ENCODE data around the gene TAF1A. TPM values are rescaled to one million over a fixed set of nuclear protein-coding genes. Genes with fewer than 3 reads are reported as not detected.

Gene TAF1A
- total RNA-seq, 1 donor from 2014 or later, result 17.9 TPM

DNA sequence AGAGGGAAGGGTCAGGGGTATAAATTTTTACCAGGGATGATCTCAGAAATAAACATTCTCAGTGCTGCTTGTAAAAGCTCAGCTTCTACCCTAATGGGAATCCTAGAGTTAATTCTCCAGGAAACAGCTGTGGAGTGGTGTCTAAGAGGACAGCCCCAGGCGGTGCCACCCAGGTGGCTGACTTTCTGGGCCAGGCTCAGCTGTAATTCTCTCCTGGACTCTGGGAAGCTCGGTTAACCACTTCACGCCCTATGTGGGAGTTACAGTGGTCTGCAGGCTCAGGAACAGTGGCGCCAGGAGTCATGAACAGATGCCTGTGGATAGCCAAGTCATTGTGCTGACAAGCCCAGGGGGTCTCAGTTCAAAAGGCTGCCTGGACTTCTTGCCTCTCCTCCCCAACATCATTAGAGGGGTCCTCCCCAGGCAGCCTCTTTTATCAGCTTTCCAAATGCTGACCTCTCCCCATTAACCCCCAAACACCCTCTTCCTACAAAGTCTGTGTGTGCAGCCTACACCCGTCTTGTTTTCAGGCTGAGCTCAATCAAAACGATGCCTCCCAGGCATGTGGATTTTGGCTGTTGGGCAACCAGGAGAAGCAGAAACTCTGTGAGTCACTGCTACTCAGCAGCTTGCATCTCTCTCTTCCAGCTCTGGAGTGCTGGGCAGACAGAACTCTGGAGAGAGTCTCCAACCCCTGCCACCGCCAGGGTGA, 43.0 kb downstream of the TAF1A start:
- no peaks in the 10 kb centered on the region for H3K36me3 Mint-ChIP-seq (ENCODE audit: low read depth)
- no peaks in the 10 kb centered on the region for H3K4me1 Mint-ChIP-seq (ENCODE audit: low read depth)
- no peak for DNase-seq (ENCODE audit: low spot score)
- intact Hi-C loops (cut with micrococcal nuclease), result no loop called here
- H3K9me3 Mint-ChIP-seq, result no peaks in the 10 kb centered on the region
- no peak overlapping the region for H3K27ac Mint-ChIP-seq
- peaks cover 17% of the 10 kb centered on the region for H3K27me3 Mint-ChIP-seq (ENCODE audit: low read depth)
- no peak overlapping the region for H3K4me3 Mint-ChIP-seq (ENCODE audit: low read depth)

DNA sequence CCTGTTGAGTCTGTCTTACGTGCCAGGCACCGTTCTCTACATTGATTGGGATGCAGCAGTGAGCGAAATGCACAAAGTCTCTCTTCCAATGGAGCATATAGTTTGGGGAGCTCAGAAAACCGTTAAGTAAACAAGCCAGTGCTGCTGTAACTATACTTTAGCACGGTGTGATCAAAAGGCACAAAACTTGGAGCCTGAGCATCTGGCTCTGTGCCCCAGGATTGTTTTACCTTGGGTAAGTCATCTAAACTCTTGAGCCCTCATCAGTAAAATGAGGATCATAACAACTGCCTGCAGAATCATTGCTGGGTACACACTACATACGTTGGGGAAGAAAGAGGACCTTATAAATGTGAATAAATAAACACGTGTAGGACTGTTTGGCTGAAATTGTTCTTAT, 43.6 kb downstream of the TAF1A start:
- H3K27me3 Mint-ChIP-seq (ENCODE audit: low read depth), result peaks cover 17% of the 10 kb centered on the region
- H3K4me1 Mint-ChIP-seq (ENCODE audit: low read depth), result no peaks in the 10 kb centered on the region
- H3K9me3 Mint-ChIP-seq, result no peaks in the 10 kb centered on the region
- no peaks in the 10 kb centered on the region for H3K36me3 Mint-ChIP-seq (ENCODE audit: low read depth)
- DNase-seq (ENCODE audit: low spot score), result no peak
- H3K4me3 Mint-ChIP-seq (ENCODE audit: low read depth), result no peak overlapping the region
- H3K27ac Mint-ChIP-seq, result no peak overlapping the region
- intact Hi-C loops (cut with micrococcal nuclease), result no loop called here

DNA sequence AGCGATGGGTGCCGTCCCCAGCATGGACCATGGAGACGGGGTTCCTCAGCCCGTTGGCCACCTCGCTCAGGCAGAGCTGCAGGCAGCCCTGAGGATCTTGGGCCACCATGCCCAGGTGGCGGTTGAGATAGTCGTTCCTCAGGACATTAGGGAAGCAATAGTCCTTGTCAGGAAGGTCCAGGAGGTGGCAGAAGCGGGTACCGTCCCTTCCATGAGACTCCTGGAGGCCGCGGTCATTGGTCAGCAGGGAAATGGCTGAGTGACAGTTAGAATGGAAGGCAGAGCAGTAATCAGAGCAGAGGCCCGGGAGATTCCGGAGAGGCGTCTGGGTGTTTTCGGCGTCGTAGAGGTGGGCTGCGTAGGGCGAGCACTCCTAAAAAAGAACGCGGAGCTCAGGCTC, 45.9 kb downstream of the TAF1A start:
- H3K27ac Mint-ChIP-seq, result no peak overlapping the region
- DNase-seq (ENCODE audit: low spot score), result no peak
- no peaks in the 10 kb centered on the region for H3K4me1 Mint-ChIP-seq (ENCODE audit: low read depth)
- peaks cover 17% of the 10 kb centered on the region for H3K27me3 Mint-ChIP-seq (ENCODE audit: low read depth)
- H3K4me3 Mint-ChIP-seq (ENCODE audit: low read depth), result no peak overlapping the region
- no peaks in the 10 kb centered on the region for H3K36me3 Mint-ChIP-seq (ENCODE audit: low read depth)
- H3K9me3 Mint-ChIP-seq, result no peaks in the 10 kb centered on the region
- intact Hi-C loops (cut with micrococcal nuclease), result no loop called here

DNA sequence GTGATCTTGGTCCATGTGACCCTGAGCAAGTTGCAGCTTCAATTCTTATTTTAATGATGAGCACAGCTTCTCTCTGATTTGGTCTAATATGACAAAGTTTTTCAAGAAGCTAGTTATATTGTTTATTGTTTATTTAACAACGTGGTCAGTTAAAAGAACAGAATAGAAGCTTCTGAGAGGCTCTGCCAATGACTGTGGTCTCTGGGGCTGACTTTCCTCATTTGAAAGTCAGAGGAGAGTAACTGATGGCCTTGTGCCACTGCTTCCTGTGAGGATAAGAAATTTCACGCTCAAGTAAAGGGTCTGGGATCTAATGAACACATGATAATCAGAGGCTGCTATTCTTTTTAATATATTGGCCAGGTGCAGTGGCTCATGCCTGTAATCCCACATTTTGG, 49.1 kb downstream of the TAF1A start:
- no peak overlapping the region for H3K4me3 Mint-ChIP-seq (ENCODE audit: low read depth)
- no peak overlapping the region for H3K27ac Mint-ChIP-seq
- no peaks in the 10 kb centered on the region for H3K36me3 Mint-ChIP-seq (ENCODE audit: low read depth)
- no peaks in the 10 kb centered on the region for H3K9me3 Mint-ChIP-seq
- H3K27me3 Mint-ChIP-seq (ENCODE audit: low read depth), result peaks cover 12% of the 10 kb centered on the region
- no peak for DNase-seq (ENCODE audit: low spot score)
- intact Hi-C loops (cut with micrococcal nuclease), result no loop called here
- H3K4me1 Mint-ChIP-seq (ENCODE audit: low read depth), result no peaks in the 10 kb centered on the region

DNA sequence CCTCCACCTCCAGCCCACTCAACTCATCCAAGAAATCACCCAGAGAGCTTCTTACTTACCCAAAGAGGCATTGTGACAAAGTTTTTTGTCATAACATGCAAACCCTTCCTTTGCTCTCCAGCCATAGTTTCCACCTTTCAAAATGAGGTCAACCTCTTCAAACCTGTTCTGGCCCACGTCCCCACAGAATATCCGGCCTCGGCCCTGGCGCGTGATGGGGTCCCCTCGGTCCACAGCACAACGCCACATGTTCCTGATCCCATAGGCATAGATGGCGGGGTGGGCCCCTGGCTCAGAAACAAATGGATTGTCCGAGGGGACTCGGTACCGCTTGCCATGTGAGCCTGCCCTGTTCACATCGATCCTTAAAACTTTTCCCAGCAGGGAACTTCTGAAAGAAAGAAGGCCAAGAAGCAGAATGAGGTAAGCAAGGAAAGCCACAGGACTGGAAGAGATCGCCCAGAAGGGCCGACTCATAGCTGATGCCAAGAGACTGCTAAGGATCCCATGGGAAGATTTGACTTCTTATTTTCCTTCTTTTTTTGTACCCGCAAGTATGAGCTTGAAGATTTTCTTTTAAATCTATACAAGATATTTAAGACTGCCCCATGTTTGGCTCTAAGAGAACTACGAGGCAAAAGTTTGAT, 49.7 kb downstream of the TAF1A start:
- no peak overlapping the region for H3K4me3 Mint-ChIP-seq (ENCODE audit: low read depth)
- no peaks in the 10 kb centered on the region for H3K9me3 Mint-ChIP-seq
- intact Hi-C loops (cut with micrococcal nuclease), result no loop called here
- no peak overlapping the region for H3K27ac Mint-ChIP-seq
- H3K36me3 Mint-ChIP-seq (ENCODE audit: low read depth), result no peaks in the 10 kb centered on the region
- DNase-seq (ENCODE audit: low spot score), result no peak
- H3K4me1 Mint-ChIP-seq (ENCODE audit: low read depth), result no peaks in the 10 kb centered on the region
- H3K27me3 Mint-ChIP-seq (ENCODE audit: low read depth), result peaks cover 10% of the 10 kb centered on the region

DNA sequence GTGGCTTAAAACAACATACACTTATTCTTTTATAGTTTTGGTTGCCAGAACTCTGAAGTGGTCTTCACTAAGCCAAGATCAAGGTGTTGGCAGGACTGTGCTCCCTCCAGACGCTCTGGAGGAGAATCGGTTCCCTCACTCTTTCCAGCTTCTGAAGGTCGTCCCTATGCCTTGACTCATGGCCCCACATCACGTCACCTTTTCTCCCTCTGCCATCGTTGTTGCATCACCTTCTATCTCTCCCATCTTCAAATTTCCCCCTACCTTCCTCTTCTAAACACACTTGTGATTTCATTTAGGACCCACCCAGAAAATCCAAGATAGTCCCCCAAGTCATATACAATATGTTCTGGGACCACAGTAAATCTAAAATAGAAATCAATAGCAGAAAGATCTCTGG, 54.3 kb downstream of the TAF1A start:
- Mint-ChIP-seq H3K36me3 (ENCODE audit: low read depth) (no peaks in the 10 kb centered on the region), H3K4me1 (ENCODE audit: low read depth) (no peaks in the 10 kb centered on the region), H3K27me3 (ENCODE audit: low read depth) (peaks cover 17% of the 10 kb centered on the region), H3K27ac (no peak overlapping the region), H3K4me3 (ENCODE audit: low read depth) (no peak overlapping the region), H3K9me3 (no peaks in the 10 kb centered on the region)
- DNase-seq (ENCODE audit: low spot score), result no peak
- intact Hi-C loops (cut with micrococcal nuclease), result no loop called here

DNA sequence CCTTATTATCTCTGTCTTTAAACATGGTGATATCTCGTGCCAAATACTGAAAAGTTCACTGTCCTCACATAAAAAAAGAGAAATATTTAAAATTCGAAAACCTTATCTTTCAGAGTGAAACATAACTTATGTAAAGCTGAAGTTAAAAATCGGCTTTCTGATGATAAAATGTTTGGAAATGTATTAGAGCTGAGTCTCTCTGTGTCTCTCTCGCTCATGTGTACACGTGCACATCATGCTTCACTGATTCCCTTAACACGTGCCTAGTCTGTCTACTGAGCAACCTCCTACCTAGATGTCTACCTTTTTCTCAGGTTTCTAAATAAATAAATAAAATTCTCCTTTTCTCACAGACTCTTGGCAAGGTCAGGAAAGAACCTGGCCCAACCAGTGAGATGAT, 58.9 kb downstream of the TAF1A start:
- Mint-ChIP-seq H3K27ac (no peak overlapping the region), H3K36me3 (ENCODE audit: low read depth) (no peaks in the 10 kb centered on the region), H3K27me3 (ENCODE audit: low read depth) (peaks cover 16% of the 10 kb centered on the region), H3K4me1 (ENCODE audit: low read depth) (no peaks in the 10 kb centered on the region), H3K4me3 (ENCODE audit: low read depth) (no peak overlapping the region), H3K9me3 (no peaks in the 10 kb centered on the region)
- DNase-seq (ENCODE audit: low spot score), result no peak
- intact Hi-C loops (cut with micrococcal nuclease), result no loop called here

DNA sequence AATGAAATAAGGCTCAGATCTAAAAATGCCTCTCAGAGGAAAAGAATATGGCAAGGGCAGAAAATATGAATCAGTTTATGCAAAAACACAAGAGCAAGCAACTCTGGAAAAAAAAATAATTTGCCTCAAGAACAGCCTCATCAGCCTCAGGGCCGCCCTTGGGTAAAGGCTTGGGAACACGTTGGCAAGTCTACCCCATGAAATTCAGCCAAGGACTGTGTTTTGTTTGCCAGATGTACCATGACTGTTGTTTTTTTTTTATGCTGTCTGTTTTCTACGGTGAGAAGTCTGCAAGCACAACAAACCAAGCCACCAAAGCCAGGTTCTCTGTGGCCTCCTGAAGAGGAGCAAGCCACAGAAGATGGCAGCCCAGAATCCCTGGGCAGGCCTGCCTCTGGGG, 59.8 kb downstream of the TAF1A start:
- intact Hi-C loops (cut with micrococcal nuclease), result no loop called here
- Mint-ChIP-seq H3K4me1 (ENCODE audit: low read depth) (no peaks in the 10 kb centered on the region), H3K9me3 (no peaks in the 10 kb centered on the region), H3K4me3 (ENCODE audit: low read depth) (no peak overlapping the region), H3K27me3 (ENCODE audit: low read depth) (peaks cover 15% of the 10 kb centered on the region), H3K36me3 (ENCODE audit: low read depth) (no peaks in the 10 kb centered on the region), H3K27ac (no peak overlapping the region)
- DNase-seq (ENCODE audit: low spot score), result no peak

DNA sequence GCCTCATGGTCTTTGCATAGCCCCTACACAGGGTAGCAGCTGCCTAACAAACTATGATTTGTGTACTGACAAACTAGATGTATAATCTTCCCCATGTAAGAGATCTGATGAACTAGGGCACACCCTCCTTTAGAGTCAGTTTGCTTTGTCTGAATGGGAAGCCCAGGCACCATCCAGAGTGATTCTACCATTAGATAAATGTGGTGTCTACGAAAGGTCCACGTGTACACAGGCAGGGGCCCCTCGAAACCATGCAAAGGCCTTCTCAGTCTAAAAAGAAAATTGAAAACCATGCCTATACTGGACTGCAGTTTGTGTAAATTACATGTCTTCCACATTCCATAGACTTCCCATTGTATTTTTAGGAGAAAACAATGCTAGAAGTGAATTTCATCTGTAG, 60.6 kb downstream of the TAF1A start:
- H3K4me1 Mint-ChIP-seq (ENCODE audit: low read depth), result no peaks in the 10 kb centered on the region
- no peak overlapping the region for H3K27ac Mint-ChIP-seq
- DNase-seq (ENCODE audit: low spot score), result no peak
- no peaks in the 10 kb centered on the region for H3K9me3 Mint-ChIP-seq
- intact Hi-C loops (cut with micrococcal nuclease), result no loop called here
- H3K4me3 Mint-ChIP-seq (ENCODE audit: low read depth), result no peak overlapping the region
- H3K36me3 Mint-ChIP-seq (ENCODE audit: low read depth), result no peaks in the 10 kb centered on the region
- peaks cover 15% of the 10 kb centered on the region for H3K27me3 Mint-ChIP-seq (ENCODE audit: low read depth)

DNA sequence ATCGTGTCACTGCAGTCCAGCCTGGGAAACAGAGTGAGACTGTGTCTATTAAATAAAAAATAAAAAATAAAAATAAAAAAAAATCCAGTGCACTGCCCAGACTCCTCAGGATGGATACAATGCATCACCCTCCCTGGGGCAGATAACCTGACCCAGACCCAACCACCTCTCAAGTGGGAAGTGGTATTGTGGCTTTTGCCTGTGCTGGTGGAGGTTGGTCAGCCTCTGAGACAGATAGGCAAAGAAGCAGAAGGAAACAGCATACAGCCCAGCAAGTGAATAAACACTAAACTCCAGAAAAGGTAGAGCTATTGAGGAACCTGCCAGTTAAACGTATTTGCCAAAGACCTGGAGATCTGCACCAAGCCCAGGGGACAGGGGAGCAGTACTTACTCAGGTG, 63.8 kb downstream of the TAF1A start:
- Mint-ChIP-seq H3K9me3 (no peaks in the 10 kb centered on the region), H3K4me3 (ENCODE audit: low read depth) (no peak overlapping the region), H3K27ac (no peak overlapping the region), H3K27me3 (ENCODE audit: low read depth) (peaks cover 9% of the 10 kb centered on the region), H3K4me1 (ENCODE audit: low read depth) (no peaks in the 10 kb centered on the region), H3K36me3 (ENCODE audit: low read depth) (no peaks in the 10 kb centered on the region)
- DNase-seq (ENCODE audit: low spot score), result no peak
- intact Hi-C loops (cut with micrococcal nuclease), result no loop called here

DNA sequence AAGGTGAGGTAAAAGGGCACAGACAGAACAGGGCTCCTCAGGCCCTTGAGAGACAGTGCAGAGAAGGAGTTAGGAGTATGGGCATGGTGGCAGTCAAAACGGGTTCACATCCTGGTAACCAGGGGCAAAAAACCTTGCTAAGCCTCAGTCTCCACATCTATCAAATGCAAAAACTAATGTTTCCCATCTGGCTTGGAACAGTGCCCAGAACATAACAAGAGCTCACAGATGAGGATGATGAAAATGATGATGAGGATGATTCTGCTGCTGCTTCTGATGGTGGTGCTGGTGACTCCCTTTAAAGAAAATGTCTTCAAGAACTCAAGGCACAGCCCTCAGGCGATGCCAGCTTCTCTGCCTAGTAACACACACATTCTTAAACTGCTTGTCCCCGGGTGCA, 65.9 kb downstream of the TAF1A start:
- Mint-ChIP-seq H3K4me3 (ENCODE audit: low read depth) (no peak overlapping the region), H3K27ac (no peak overlapping the region), H3K4me1 (ENCODE audit: low read depth) (no peaks in the 10 kb centered on the region), H3K27me3 (ENCODE audit: low read depth) (peaks cover 8% of the 10 kb centered on the region), H3K9me3 (no peaks in the 10 kb centered on the region), H3K36me3 (ENCODE audit: low read depth) (no peaks in the 10 kb centered on the region)
- intact Hi-C loops (cut with micrococcal nuclease), result no loop called here
- DNase-seq (ENCODE audit: low spot score), result no peak

DNA sequence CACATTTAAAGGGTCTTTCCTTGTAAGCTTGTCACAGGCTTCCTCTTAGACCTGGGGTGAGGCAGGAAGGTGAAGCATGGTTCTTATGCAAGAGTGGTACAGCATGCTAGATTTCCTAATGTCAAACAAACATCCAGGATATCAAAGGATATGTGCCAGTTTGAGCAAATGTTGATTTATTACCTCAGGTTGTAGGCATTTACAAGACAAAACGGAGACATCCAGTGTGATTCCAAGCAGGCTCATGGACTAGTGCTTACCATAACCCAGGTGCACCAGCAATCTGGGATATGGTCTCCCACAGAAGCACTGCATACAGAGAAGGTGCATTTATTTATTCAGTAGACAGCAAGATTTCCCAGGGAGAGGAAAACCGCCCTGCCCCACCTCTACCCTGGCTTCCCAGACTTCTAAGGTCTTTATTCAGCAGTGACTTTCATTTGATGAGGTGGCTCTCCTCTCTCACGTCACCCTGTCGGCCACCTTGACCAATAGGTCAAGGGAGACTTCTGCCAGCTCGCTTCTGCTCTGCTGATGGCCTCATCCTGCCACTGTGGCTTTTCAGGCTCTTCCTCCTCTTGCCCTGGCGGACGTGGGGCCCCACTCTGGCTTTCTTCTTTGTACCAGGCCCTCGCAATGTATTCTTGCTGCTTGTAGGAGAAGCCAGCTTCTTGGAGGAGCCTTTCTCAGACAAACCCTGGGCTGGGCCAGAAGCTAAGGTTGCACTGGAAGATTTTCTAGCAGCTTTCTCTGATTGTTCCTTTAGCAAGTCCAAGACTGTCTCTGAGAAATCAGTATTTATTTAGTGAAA, 67.4 kb downstream of the TAF1A start:
- no peak for DNase-seq (ENCODE audit: low spot score)
- H3K4me1 Mint-ChIP-seq (ENCODE audit: low read depth), result no peaks in the 10 kb centered on the region
- H3K4me3 Mint-ChIP-seq (ENCODE audit: low read depth), result no peak overlapping the region
- intact Hi-C loops (cut with micrococcal nuclease), result no loop called here
- H3K9me3 Mint-ChIP-seq, result no peaks in the 10 kb centered on the region
- H3K27ac Mint-ChIP-seq, result no peak overlapping the region
- peaks cover 8% of the 10 kb centered on the region for H3K27me3 Mint-ChIP-seq (ENCODE audit: low read depth)
- no peaks in the 10 kb centered on the region for H3K36me3 Mint-ChIP-seq (ENCODE audit: low read depth)

Data from activated T-helper 2 cell treated with anti-CD3 and anti-CD28 coated beads, Interferon-gamma antibody, Interleukin-2, Interleukin-4, amounts not matched to agents 10 μg/mL and 5 μg/mL and 100 μg/mL, durations not matched to agents 14 hours and 24 hours and 36 hours (primary cell).